HG02763 (cell line): ENCODE measurements around the gene PAQR6.
"Not testable (repeated sequence)": the region's sequence is repeated elsewhere in the genome, so short reads cannot be mapped to it uniquely, and the experiment has no call there.

ENCODE experiments used
- ATAC-seq: cut with Tn5 transposase; IDR thresholded peaks from one replicate; pipeline ENCODE4 v1.9.1; 2021; ENCODE audit warnings: mild to moderate bottlenecking, moderate library complexity; ENCODE audit not compliant: unreplicated experiment

PAQR6 gene

DNA sequence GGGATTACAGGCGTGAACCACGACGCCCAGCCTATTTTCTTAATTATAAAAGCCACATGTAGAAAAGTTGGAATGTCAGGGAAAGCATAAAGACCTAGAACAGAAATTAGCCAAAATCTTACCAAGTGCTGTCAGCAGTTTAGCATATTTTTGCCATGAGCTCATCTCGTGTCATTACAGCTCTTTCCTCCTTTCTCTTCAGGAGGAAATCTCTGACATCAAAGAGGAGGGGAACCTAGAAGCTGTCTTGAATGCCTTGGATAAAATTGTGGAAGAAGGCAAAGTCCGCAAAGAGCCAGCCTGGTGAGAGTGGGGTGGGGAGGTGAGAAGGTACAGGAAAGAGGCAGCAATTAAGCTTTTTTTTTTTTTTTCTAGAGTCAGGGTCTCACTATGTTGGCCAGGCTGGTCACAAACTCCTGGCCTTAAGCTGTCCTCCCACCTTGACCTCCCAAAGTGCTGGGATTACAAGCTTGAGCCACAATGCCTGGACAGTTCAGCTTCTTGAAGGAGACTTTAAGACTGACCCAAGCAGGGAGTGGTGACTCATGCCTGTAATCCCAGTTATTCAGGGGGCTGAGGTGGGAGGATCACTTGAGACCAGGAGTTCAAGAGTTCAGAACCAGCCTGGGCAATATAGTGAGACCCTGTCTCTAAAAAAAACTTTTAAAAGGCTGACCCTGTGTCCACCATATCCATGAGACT, 14.3 kb downstream of the PAQR6 start:
- no peak for ATAC-seq

DNA sequence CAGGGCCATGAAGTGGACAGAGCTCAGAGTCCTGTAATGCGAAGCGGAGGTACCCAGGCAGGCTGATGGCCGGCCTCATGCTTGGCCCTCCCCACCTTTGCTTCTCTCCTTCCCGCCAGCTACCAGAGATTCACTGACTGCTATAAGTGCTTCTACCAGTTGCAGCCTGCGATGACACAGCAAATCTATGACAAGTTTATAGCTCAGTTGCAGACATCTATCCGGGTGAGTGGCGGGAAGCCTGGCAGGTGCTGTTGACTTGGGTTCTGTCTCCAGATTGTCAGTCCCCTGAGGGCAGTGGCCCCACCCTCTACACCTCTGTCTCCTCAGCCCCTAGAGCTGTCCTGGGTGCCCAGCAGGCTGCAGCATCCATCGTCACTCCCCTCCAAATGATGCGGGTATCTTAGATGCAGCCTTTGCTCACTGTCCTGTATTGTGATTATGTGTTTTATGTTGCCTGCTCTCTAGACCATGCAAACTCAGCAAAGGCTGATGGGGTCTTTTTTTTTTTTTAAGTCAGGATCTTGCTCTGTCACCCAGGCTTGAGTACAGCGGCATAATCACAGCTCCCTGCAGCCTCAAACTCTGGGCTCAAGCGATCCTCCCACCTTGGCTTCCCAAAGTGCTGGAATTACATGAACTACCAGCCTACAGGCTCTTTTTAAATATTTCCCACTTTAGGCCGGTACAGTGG, 15.5 kb downstream of the PAQR6 start:
- ATAC-seq, result no peak

DNA sequence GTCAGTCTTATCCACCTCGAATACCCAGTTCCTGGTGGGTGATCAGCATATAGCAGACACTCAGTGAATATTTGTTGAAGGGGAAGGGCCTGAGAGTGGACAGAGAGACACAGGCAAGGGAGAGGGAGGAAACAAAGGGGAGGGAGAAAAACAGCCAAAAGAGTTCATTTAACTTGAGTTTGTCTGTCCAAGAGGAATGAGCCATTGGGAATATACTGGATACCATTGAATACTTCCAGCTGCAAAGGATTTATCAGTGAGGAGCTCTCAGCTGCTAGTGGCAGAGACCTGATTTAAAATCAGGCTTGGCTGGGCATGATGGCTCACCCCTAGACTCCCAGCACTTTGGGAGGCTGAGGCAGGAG, 17.4 kb downstream of the PAQR6 start:
- ATAC-seq, result no peak

DNA sequence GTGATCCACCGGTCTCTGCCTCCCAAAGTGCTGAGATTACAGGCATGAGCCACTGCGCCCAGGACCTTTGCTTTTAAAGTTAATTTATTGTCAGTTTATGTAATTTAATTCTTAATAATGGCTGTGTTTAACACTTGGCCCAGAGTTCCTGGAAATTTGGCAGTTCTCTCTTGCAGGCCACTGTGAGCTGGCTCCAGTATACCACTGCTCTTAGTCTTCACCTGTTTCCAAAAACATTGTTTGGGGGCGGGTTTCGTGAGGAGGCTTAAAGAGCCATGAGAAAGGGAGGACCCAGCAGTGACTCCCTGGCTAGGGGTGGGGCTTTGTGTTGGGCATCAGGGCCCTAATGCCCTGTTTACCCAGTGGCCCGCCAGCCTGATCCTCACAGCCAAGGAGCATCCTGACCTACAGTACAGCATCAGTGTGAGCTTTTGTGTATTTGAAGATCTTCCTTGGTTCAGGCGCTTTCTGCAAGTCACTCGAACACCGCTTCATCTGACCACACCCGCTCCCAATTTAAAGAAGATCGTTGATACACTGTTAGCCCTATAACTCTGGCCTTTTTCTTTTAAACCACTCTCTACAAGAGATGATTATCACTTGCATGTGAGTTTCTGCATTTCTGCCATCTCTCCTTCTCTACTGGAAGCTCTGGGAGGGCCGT, 17.9 kb downstream of the PAQR6 start:
- no peak for ATAC-seq

DNA sequence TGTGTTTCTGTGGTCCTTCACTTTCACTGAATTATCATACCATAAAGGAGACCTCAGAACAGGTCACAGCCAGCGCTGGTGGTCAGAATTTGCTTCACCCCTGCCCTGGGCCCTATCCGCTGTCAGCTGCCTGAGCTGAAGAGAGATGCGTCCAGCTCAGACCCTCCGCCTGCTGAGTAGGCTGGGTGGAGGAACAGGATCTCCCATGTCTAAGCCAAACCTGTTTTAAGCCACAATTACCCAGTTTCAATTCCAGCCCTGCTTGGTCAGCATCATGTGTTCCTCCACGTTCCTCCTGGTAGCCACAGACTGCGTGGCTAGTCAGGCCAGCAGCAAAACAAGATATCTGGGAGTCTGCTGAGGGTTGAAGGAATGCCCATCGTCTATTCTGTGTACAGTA, 19.4 kb downstream of the PAQR6 start:
- no peak for ATAC-seq

DNA sequence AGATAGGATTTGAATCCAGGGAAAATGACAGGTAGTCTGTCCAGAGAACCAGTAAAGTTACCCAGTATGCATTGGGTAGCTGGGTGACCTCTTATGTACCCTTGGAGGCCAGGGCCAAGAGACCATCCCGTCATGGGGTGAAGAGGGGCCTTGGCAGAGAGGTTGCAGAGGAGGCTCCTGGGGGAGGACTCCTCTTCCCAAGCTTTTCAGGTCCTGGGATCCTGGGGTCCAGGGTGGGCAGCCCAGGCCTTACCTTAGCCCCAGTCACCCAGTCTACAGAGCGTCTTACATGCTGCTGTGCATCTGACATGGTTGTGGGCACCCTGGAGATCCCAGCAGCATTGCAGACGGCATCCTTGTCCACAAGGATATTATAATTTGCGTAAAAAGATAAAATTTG, 21.1 kb downstream of the PAQR6 start:
- no peak for ATAC-seq

DNA sequence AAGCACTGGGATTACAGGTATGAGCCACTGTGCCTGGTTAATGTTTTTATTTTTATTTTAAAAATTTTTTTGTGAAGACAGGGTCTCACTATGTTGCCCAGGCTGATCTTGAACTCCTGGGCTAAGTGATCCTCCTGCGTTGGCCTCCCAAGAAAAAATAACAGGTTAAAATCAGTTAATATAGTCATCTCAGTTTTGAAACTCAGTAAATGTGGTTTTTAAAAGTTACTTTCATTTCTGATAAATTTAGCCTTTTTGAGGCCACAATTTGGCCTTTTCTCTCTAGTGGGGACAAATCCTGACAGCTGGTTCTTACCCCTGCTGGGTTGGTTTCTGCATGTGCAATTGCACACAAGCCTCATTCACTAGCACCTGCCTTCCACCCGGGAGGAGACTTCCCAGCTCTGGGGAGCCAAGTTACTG, 21.7 kb downstream of the PAQR6 start:
- peak; percentile 56 for ATAC-seq

DNA sequence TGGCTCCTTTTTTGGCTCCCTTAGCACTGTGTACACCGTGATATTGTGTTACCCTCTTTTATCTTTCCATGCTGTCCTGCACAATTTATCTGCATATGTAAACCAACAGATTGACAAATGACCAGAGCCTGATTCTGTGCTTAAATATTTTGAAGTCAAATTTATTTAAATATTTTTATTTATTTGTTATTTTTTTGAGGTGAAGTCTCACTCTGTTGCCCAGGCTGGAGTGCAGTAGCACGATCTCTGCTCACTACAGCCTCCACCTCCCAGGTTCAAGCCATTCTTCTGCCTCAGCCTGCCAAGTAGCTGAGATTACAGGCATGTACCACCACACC, 22.2 kb downstream of the PAQR6 start:
- peak; percentile 4 for ATAC-seq

DNA sequence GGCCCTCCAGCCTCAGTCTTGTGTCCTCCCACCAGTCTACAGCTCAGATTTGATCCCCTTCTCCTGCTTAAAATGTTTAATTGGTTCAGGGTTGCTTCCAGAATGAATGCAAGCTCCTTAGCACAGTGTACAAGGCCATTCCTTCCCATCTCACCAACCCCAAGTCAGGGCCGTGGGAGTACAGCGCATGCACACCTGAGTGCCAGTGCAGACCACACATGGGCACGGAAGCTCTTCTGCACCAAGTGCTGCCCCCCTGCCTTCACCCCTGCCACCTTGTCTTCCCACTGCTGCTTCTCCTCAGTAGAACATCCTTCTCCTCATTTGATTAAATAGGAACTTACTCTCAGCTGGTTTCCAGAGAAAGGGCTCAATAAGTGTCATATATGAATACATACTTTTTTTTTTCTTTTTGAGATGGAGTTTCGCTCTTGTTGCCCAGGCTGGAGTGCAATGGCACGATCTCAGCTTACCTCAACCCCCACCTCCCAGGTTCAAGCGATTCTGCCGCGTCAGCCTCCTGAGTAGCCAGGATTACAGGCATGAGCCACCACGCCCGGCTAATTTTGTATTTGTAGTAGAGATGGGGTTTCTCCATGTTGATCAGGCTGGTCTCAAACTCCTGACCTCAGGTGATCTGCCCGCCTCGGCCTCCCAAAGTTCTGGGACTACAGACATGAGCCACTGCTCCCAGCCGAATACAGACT, 25.7 kb downstream of the PAQR6 start:
- ATAC-seq, result no peak

DNA sequence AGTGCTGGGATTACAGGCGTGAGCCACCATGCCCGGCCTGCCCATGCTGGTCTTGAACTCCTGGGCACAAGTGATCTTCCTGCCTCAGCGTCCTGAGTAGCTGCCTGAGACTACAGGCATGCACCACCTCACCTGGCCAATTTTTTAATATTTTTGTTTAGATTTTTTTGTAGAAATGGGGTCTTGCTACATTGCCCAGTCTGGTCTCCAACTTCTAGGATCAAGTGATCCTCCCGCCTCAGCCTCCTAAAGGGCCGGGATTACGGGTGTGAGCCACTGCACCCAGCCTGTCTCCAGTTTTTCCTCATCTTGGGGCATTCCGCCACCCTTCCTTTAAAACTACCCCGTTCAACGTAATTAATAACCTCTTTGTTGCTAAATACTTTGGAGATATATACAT, 27.6 kb downstream of the PAQR6 start:
- no peak for ATAC-seq

DNA sequence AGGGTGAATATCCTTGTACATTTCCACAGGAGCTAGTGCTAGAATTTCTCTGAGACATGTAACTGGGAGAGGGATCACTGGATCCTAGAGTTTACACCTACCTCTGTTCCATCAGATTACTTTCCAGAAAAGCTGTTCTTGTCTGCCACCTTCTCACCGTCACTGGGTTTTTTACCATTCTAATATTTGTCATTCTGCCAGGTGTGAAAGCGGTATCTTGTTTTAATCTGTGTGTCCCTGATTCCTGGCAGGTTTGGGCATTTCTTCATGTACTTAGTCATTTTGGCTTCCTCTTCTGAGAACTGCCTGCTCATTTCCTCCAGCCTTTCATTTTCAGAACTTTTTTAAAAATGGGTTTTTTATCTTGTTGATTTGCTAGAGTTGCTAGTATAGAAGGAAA, 30.0 kb downstream of the PAQR6 start:
- no peak for ATAC-seq

DNA sequence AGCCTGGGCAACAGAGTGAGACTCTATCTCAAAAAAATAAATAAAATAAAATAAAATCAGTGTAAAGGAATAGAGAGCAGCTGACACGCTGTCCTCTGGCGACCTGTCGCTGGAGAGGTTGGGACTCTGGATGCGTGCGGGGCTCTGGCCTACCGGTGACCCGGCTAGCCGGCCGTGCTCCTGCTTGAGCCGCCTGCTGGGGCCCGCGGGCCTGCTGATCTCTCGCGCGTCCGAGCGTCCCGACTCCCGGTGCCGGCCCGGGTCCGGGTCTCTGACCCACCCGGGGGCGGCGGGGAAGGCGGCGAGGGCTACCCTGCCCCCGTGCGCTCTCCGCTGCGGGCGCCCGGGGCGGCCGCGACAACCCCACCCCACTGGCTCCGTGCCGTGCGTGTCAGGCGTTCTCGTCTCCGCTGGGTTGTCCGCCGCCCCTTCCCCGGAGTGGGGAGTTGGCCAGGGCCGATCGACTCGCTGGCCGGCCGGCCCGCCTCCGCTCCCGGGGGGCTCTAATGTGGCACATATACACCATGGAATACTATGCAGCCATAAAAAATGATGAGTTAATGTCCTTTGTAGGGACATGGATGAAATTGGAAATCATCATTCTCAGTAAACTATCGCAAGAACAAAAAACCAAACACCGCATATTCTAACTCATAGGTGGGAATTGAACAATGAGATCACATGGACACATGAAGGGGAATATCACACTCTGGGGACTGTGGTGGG, 31.3 kb downstream of the PAQR6 start:
- not testable (repeated sequence) for ATAC-seq

DNA sequence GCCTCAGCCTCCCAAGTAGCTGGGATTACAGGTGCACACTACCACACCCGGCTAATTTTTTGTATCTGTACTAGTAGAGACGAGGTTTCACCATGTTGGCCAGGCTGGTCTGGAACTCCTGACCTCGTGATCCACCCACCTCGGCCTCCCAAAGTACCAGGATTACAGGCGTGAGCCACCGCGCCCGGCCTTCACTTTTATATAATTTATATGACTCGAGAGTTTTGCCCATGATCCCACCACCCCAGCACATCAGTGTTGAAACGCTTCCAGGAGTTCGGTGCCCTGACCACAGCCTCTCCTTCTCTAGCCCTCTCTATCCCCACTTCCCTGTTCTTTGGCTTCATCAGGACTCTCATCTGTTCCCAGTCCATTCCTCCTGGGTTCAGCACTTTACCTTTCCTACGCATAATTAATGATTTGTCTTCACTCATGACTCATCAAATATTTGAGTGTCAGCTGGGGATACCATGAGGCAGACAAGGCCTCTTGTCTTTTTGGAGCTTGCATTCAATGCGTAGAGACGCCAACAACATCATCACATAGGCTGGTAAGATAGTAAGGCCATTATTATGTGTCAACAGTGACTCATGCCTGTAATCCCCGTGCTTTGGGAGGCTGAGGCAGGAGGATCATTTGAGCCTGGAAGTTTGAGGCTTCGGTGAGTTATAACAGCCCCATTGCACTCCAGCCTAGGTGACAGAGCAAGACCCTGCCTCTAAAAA, 33.7 kb downstream of the PAQR6 start:
- ATAC-seq, result no peak

DNA sequence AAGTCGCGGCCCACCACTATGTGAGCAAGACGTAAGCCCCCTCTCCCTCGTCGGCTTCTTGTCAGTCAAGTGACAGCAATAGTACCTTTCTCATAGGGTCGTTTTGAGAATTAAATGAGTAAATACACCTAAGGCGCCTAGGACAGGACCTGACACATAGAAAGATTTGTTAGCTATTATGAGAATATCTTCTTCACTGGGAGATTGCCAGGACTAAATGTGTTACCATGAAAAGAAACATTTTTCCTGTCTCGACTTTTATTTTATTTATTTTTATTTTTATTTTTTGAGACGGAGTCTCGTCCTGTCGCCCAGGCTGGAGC, 34.3 kb downstream of the PAQR6 start:
- ATAC-seq, result no peak

DNA sequence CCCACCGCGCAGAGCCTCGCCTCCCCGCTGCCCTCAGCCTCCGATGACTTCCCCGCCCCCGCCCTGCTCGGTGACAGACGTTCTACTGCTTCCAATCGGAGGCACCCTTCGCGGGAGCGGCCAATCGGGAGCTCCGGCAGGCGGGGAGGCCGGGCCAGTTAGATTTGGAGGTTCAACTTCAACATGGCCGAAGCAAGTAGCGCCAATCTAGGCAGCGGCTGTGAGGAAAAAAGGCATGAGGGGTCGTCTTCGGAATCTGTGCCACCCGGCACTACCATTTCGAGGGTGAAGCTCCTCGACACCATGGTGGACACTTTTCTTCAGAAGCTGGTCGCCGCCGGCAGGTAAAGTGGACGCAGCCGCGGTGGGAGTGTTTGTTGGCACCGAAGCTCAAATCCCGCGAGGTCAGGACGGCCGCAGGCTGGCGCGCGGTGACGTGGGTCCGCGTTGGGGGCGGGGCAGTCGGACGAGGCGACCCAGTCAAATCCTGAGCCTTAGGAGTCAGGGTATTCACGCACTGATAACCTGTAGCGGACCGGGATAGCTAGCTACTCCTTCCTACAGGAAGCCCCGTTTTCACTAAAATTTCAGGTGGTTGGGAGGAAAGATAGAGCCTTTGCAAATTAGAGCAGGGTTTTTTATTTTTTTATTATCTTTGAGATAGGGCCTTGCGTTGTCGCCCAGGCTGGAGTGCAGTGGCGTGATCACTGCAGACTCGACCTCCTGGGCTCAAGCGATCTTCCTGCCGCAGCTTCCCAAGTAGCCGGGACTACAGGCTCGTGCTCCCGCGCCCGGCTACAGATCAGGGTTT, 34.8 kb downstream of the PAQR6 start, which contains the start of gene PMF1:
PMF1 (plus strand) TSS at position 175 of the 811 bp plus-strand sequence; CDS start at position 184, 9 bp downstream.
- ATAC-seq, result peak; percentile 90

DNA sequence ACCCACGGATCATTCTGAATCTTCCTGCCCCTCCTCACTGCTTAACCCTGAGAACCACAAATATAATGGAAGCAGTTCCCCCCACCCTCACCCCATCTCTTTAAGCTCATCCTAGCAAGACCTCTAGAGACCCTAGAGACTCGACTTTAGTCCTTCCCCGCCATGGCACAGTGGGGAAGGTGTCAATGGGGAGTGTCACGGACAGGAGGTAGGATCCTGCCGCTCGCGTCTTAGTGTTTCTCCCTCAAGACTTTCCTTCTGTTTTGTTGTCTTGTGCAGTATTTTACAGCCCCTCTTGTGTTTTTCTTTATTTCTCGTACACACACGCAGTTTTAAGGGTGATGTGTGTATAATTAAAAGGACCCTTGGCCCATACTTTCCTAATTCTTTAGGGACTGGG, 35.7 kb downstream of the PAQR6 start:
- ATAC-seq, result no peak

DNA sequence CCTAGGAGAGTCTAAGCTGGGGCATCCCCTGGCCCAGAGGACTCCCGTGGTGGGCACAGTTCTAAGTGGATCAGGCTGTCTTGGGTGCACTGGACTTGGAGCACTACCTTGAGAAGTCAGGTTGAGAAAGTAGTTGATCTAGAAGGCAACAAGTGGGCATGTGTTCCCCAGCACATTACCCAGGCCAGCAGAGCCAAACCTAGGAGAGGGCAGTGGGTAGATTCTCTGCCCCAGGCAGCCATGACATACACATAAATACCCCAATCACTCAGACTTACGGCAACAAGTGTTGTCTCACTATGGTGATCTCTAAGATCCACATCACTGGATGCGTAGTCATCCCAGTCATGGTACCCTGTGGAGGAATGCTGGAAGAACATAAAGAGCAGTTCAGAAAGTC, 36.6 kb downstream of the PAQR6 start:
- ATAC-seq, result no peak

DNA sequence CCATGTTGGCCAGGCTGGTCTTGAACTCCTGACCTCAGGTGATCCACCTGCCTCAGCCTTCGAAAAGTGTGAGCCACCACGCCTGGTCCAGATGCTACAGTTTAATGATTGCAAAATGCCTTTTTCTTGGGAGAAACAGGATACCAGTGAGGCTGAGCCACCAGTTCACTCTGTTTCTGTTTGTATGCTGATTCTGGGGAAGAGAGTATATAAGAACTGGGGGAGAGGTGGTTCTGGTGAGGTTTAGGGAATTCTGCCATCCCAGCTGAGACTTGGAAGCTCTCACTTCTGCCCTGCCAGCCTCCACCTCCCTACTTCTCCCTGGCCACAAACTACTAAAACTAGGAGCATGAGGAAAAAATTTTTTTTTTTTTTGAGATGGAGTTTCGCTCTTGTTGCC, 43.2 kb downstream of the PAQR6 start:
- ATAC-seq, result no peak

DNA sequence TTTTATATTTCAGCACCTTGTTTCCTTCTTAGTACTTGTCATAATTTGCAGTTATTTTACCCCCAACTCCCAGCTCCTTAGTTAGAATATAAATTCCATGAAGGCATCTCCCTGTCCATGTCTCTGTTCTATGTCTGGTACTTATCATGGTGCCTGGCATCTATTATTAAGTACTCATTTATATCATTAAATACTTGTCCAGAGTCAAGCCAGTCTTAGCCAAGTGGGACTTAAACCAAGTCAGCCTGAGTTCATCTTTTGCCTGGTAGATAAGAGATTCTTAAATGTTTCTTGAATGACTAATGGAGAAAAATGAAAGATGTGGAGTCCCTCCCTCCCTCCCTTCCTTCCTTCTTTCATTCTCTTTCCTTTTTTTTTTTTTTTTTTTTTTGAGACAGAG, 44.5 kb downstream of the PAQR6 start:
- no peak for ATAC-seq

DNA sequence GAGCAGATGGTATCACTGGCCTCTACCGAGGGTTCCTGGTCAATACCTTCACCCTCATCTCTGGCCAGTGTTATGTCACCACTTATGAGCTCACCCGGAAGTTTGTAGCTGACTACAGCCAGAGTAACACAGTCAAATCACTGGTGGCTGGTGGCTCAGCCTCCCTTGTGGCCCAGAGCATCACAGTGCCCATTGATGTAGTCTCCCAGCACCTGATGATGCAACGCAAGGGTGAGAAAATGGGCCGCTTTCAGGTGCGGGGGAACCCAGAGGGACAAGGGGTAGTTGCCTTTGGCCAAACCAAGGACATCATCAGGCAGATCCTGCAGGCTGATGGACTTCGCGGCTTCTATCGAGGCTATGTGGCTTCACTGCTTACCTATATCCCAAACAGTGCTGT, 47.8 kb downstream of the PAQR6 start:
- no peak for ATAC-seq
